Smooth muscle cell (in vitro differentiated cells): ENCODE data around the gene NAV2. TPM values are rescaled to one million over a fixed set of nuclear protein-coding genes. Genes with fewer than 3 reads are reported as not detected.

Experiments used
- DNase-seq: peaks from one replicate; lab custom pipeline; 2025; ENCODE audit not compliant: unreplicated experiment; lab: John Stamatoyannopoulos, UW
- H2AFZ ChIP-seq: fragments of 200-600 bp; sonication (generic); 2 replicates; pipeline ENCODE4 v1.6.0; 2016; ENCODE audit warnings: antibody characterized with exemption, low read depth, mild to moderate bottlenecking
- H3F3A ChIP-seq: fragments of 200-600 bp; sonication (generic); 2 replicates; pipeline ENCODE4 v1.6.0; 2017; ENCODE audit warnings: antibody characterized with exemption, low read depth
- H3K27ac ChIP-seq: fragments of 200-600 bp; sonication (generic); 2 replicates; pipeline ENCODE4 v1.5.1; 2016; ENCODE audit warnings: low read depth, mild to moderate bottlenecking
- H3K27me3 ChIP-seq: fragments of 200-600 bp; sonication (generic); 2 replicates; pipeline ENCODE4 v1.6.1; 2016; ENCODE audit warnings: low read depth, mild to moderate bottlenecking
- H3K36me3 ChIP-seq: fragments of 200-600 bp; sonication (generic); 2 replicates; pipeline ENCODE4 v1.5.1; 2016; ENCODE audit warnings: low read depth
- H3K4me1 ChIP-seq: fragments of 200-600 bp; sonication (generic); 2 replicates; pipeline ENCODE4 v1.5.1; 2016; ENCODE audit warnings: low read depth
- H3K4me2 ChIP-seq: fragments of 200-600 bp; sonication (generic); 2 replicates; pipeline ENCODE4 v1.6.0; 2016; ENCODE audit warnings: mild to moderate bottlenecking
- H3K4me3 ChIP-seq: fragments of 200-600 bp; sonication (generic); 2 replicates; pipeline ENCODE4 v1.5.1; 2016; ENCODE audit warnings: mild to moderate bottlenecking
- H3K79me2 ChIP-seq: fragments of 200-600 bp; sonication (generic); 2 replicates; pipeline ENCODE4 v1.6.0; 2016; ENCODE audit warnings: low read depth, mild to moderate bottlenecking
- H3K9ac ChIP-seq: fragments of 200-600 bp; sonication (generic); 2 replicates; pipeline ENCODE4 v1.6.0; 2016; ENCODE audit warnings: low read depth
- H3K9me3 ChIP-seq: fragments of 200-600 bp; sonication (generic); replicated peaks from 2 replicates; pipeline ENCODE4 v1.5.1; 2016; ENCODE audit warnings: low read depth
- H4K20me1 ChIP-seq: fragments of 200-600 bp; sonication (generic); 2 replicates; pipeline ENCODE4 v1.6.0; 2016; ENCODE audit warnings: low read depth
- CTCF ChIP-seq: fragments of 200-600 bp; sonication (generic); IDR thresholded peaks from 2 replicates; pipeline ENCODE4 v1.5.1; 2017; ENCODE audit warnings: borderline replicate concordance, mild to moderate bottlenecking, antibody characterized with exemption; ENCODE audit not compliant: insufficient read depth, poor library complexity, severe bottlenecking
- WGBS: methylation state at CpG from one replicate; pipeline ENCODE4 v1.1.7; 2016; ENCODE audit warnings: low lambda C conversion rate; 5-methylcytosine and 5-hydroxymethylcytosine counted together
- polyA plus RNA-seq: library from polyadenylated mRNA; unstranded; fragments of >200 nt; fragmentation: Nextera tagmentation; extraction: Ambion mirVana; gene quantifications from 2 replicates; pipeline ENCODE4 v1.2.1, GENCODE V29; 2016
- total RNA-seq: library from RNA; depleted of rRNA; stranded (reverse); fragments of >200 nt; gene quantifications from 2 replicates; pipeline ENCODE4 v1.2.3, GENCODE V29; 2014

NAV2 gene
- total and polyA plus RNA-seq, 2 experiments from 2014 or later, result 14.1 to 67.5 TPM

DNA sequence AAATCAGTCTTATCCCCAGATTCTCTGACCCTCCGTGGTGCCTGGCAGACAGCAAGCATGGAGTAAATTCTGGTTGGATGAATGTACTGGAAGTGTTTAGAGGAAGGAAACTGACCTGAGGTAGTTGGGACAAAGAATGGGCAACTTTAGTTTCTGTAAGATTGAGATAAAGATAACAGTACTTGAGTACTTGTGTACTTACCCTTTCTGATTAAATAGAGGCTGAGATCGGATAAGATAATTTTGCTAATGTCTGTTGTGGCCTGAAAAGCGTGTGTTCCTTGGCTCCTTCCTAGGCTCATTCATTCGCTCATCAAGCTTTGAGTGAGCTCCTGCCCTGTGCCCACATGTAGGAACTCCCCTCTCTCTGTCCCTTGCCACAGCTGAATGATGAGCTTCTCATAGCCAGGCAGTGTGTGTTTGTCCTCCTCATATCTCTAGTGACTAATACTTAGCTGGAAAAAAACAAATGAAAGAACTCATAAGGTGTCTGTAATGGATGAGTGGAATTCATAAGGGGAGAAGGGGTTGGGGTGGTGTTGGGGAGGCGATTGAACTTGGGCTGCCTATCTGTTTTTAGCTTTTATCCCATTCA lies 329.5 kb downstream of the NAV2 start:
- 61% methylated on average over 5 of the region's 5 CpGs for WGBS
- Histone ChIP-seq H3K27me3 (no peaks in the 10 kb centered on the region), H2AFZ (no peak overlapping the region), H3K79me2 (peaks cover 66% of the 10 kb centered on the region), H3F3A (no peaks in the 10 kb centered on the region), H3K36me3 (peaks cover 9% of the 10 kb centered on the region), H3K9ac (no peak overlapping the region), H3K27ac (peak overlapping the region; percentile 53), H3K4me1 (peaks cover 11% of the 10 kb centered on the region), H3K4me3 (no peak overlapping the region), H4K20me1 (peaks cover 13% of the 10 kb centered on the region), H3K9me3 (no peaks in the 10 kb centered on the region), H3K4me2 (no peak overlapping the region)
- no peak for TF ChIP-seq CTCF
- DNase-seq, result no peak

GRCh38 chr11:20042811-20043341 lies 330.2 kb downstream of the NAV2 start:
- Histone ChIP-seq H3K4me2 (no peak overlapping the region), H3K4me3 (no peak overlapping the region), H3K4me1 (peaks cover 11% of the 10 kb centered on the region), H3F3A (peaks cover 3% of the 10 kb centered on the region), H3K27ac (no peak overlapping the region), H3K79me2 (peaks cover 65% of the 10 kb centered on the region), H4K20me1 (peaks cover 13% of the 10 kb centered on the region), H3K27me3 (no peaks in the 10 kb centered on the region), H2AFZ (no peak overlapping the region), H3K9ac (no peak overlapping the region), H3K9me3 (no peaks in the 10 kb centered on the region), H3K36me3 (peaks cover 9% of the 10 kb centered on the region)
- TF ChIP-seq CTCF, result no peak
- WGBS, result 77% methylated on average over 11 of the region's 11 CpGs
- no peak for DNase-seq

DNA sequence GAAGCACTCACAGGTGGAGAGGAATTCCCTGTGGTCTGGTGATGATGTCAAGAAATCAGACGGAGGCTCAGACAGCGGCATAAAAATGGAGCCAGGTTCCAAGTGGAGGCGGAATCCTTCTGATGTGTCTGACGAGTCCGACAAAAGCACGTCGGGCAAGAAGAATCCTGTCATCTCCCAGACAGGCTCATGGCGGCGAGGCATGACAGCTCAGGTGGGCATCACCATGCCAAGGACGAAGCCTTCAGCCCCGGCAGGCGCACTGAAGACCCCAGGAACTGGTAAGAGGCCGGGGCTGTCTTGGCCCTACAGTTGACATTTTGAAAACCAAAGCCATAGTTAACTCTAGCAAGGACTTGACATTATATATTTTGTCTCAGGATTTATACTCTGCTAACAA lies 331.4 kb downstream of the NAV2 start:
- no peak for DNase-seq
- Histone ChIP-seq H3K4me3 (no peak overlapping the region), H3F3A (peaks cover 7% of the 10 kb centered on the region), H3K27ac (no peak overlapping the region), H2AFZ (no peak overlapping the region), H3K27me3 (no peaks in the 10 kb centered on the region), H3K9ac (no peak overlapping the region), H3K79me2 (peaks cover 60% of the 10 kb centered on the region), H4K20me1 (peaks cover 13% of the 10 kb centered on the region), H3K4me2 (no peak overlapping the region), H3K9me3 (no peaks in the 10 kb centered on the region), H3K36me3 (peaks cover 9% of the 10 kb centered on the region), H3K4me1 (peaks cover 11% of the 10 kb centered on the region)
- WGBS, result 95% methylated on average over 13 of the region's 13 CpGs
- TF ChIP-seq CTCF, result no peak

DNA sequence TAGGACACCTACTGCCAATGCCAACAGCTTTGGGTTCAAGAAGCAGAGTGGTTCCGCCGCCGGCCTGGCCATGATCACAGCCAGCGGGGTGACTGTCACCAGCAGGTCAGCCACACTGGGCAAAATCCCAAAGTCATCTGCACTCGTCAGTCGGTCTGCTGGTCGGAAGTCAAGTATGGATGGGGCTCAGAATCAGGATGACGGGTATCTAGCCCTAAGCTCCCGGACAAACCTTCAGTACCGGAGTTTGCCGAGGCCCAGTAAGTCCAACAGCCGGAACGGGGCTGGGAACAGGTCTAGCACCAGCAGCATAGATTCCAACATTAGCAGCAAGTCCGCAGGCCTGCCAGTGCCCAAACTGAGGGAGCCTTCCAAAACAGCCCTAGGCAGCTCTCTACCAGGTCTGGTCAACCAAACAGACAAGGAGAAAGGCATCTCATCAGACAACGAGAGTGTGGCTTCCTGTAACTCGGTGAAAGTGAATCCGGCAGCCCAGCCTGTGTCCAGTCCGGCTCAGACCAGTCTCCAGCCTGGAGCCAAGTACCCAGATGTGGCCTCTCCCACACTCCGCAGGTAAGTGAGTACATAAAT lies 332.6 kb downstream of the NAV2 start:
- Histone ChIP-seq H3K9me3 (no peaks in the 10 kb centered on the region), H3K79me2 (peaks cover 48% of the 10 kb centered on the region), H3F3A (peaks cover 9% of the 10 kb centered on the region), H3K27me3 (no peaks in the 10 kb centered on the region), H3K9ac (no peak overlapping the region), H3K4me2 (no peak overlapping the region), H3K27ac (peak overlapping the region; percentile 30), H2AFZ (no peak overlapping the region), H3K4me1 (peaks cover 18% of the 10 kb centered on the region), H4K20me1 (peaks cover 13% of the 10 kb centered on the region), H3K4me3 (no peak overlapping the region), H3K36me3 (peaks cover 9% of the 10 kb centered on the region)
- no peak for TF ChIP-seq CTCF
- 83% methylated on average over 19 of the region's 19 CpGs for WGBS
- no peak for DNase-seq
